HCT116 (cell line): Measurements from ENCODE around the gene HES6. TPM values are rescaled to one million over a fixed set of nuclear protein-coding genes. Genes with fewer than 3 reads are reported as not detected.

Experiments
- ATAC-seq: fragments of 200-7000 bp; cut with Tn5 transposase; 2 replicates; pipeline ENCODE4 v1.9.1; 2020; ENCODE audit warnings: mild to moderate bottlenecking, moderate library complexity
- BruUV-seq: library from RNA; stranded (reverse); fragments of 400-500 nt; replicated peaks from 2 replicates; lab custom pipeline; 2021; lab: Mats Ljungman, UMichigan
- CTCF ChIA-PET: fragments of 300-600 bp; sonication (Branson Sonifier 250); formaldehyde crosslinking; loops from one replicate; lab custom pipeline; 2021; ENCODE audit warnings: antibody characterized with exemption; lab: Charles Lee
- POLR2A ChIA-PET: fragments of 300-600, 350-600 bp; sonication (Branson Sonifier 250); formaldehyde crosslinking; loops from one replicate; lab custom pipeline; 2021; ENCODE audit warnings: antibody characterized with exemption; lab: Charles Lee
- RAD21 ChIA-PET, 2 experiments: fragments of 300-600 bp; sonication (Branson Sonifier 250); formaldehyde crosslinking; loops; one replicate each; lab custom pipeline; 2023; ENCODE audit warnings: low total read pairs in 2 of 2; ENCODE audit not compliant: uncharacterized antibody in 2 of 2, unreplicated experiment in 2 of 2, low non-redundant PET in 1 of 2; lab: Charles Lee
- DNase-seq: peaks from one replicate; pipeline ENCODE4 v3.0.0-alpha.2; 2010; ENCODE audit warnings: low read depth, low spot score
- H2AFZ ChIP-seq: fragments of 200-600 bp; shearing (Covaris generic), sonication (generic); 2 replicates; pipeline ENCODE4 v1.6.1; 2017; ENCODE audit warnings: low read depth, mixed run types, mixed read lengths, antibody characterized with exemption, low read length; ENCODE audit not compliant: poor library complexity, severe bottlenecking
- H3K27ac ChIP-seq: 2 replicates; pipeline ENCODE4 v1.5.1; 2012; ENCODE audit warnings: low read depth, low read length
- H3K27me3 ChIP-seq: fragments of 200-600 bp; sonication (generic); 2 replicates; pipeline ENCODE4 v1.6.1; 2016; ENCODE audit warnings: mixed run types, low read length, mixed read lengths; ENCODE audit not compliant: insufficient read depth
- H3K36me3 ChIP-seq, 2 experiments: fragments of 200-500 bp in 1 of 2; fragments of 200-600 bp in 1 of 2; sonication (Bioruptor generic) in 1 of 2; sonication (generic) in 1 of 2; 2 replicates each; pipeline versions ENCODE4 v1.5.1 to v1.6.1; 2014 to 2016; ENCODE audit warnings: low read length in 2 of 2, inconsistent platforms in 1 of 2, mixed read lengths in 1 of 2, mixed run types in 1 of 2; ENCODE audit not compliant: insufficient read depth in 2 of 2, control insufficient read depth in 1 of 2
- H3K4me1 ChIP-seq, 2 experiments: fragments of 200-600 bp in 1 of 2; sonication (generic) in 1 of 2; 2 replicates each; pipeline versions ENCODE4 v1.5.1 to v1.6.1; 2012 to 2017; ENCODE audit warnings: low read length in 2 of 2, inconsistent platforms in 1 of 2, mild to moderate bottlenecking in 1 of 2, mixed read lengths in 1 of 2, mixed run types in 1 of 2, moderate library complexity in 1 of 2; ENCODE audit not compliant: insufficient read depth in 2 of 2, control insufficient read depth in 1 of 2
- H3K4me2 ChIP-seq: fragments of 200-600 bp; sonication (generic); 2 replicates; pipeline ENCODE4 v1.6.1; 2017; ENCODE audit warnings: mixed run types, low read length, mixed read lengths
- H3K4me3 ChIP-seq, 2 experiments: fragments of 200-600 bp in 1 of 2; sonication (generic) in 1 of 2; replicated peaks in 1 of 2; 2 replicates each; pipeline ENCODE4 v1.5.1; 2011 to 2016; ENCODE audit warnings: low read length in 2 of 2, control low read depth in 1 of 2, low read depth in 1 of 2, mild to moderate bottlenecking in 1 of 2, mixed read lengths in 1 of 2, mixed run types in 1 of 2
- H3K79me2 ChIP-seq: fragments of 200-600 bp; sonication (generic); 2 replicates; pipeline ENCODE4 v1.6.1; 2017; ENCODE audit warnings: mild to moderate bottlenecking, mixed run types, low read length, moderate library complexity, mixed read lengths; ENCODE audit not compliant: insufficient read depth
- H3K9ac ChIP-seq: fragments of 200-600 bp; sonication (generic); 2 replicates; pipeline ENCODE4 v1.6.1; 2016; ENCODE audit warnings: low read length, mixed read lengths
- H3K9me2 ChIP-seq: fragments of 200-600 bp; sonication (generic), shearing (Covaris generic); 2 replicates; pipeline ENCODE4 v1.6.1; 2017; ENCODE audit warnings: mixed run types, mild to moderate bottlenecking, moderate library complexity; ENCODE audit not compliant: insufficient read depth
- H3K9me3 ChIP-seq, 2 experiments: fragments of 200-500 bp in 1 of 2; fragments of 200-600 bp in 1 of 2; sonication (Bioruptor generic) in 1 of 2; sonication (generic) in 1 of 2; 2 replicates each; pipeline ENCODE4 v1.6.1; 2014 to 2017; ENCODE audit warnings: low read length in 2 of 2, mixed read lengths in 2 of 2, inconsistent platforms in 1 of 2, low read depth in 1 of 2, mild to moderate bottlenecking in 1 of 2, mixed run types in 1 of 2, moderate library complexity in 1 of 2; ENCODE audit not compliant: control insufficient read depth in 1 of 2, insufficient read depth in 1 of 2
- H4K20me1 ChIP-seq: fragments of 200-600 bp; sonication (generic), shearing (Covaris generic); 2 replicates; pipeline ENCODE4 v1.6.1; 2017; ENCODE audit warnings: mixed run types, mild to moderate bottlenecking, moderate library complexity; ENCODE audit not compliant: insufficient read depth
- CEBPB ChIP-seq: IDR thresholded peaks from 2 replicates; pipeline ENCODE4 v1.6.1; 2012; ENCODE audit warnings: low read depth
- EZH2 ChIP-seq: fragments of 200-600 bp; sonication (generic); IDR thresholded peaks from 2 replicates; pipeline ENCODE4 v1.6.1; 2017; ENCODE audit warnings: antibody characterized with exemption, mixed run types
- EZH2phosphoT487 ChIP-seq: fragments of 200-600 bp; IDR thresholded peaks from 2 replicates; pipeline ENCODE4 v1.6.1; 2018; ENCODE audit warnings: antibody characterized with exemption, borderline replicate concordance
- MAX ChIP-seq: IDR thresholded peaks from 2 replicates; pipeline ENCODE4 v1.6.1; 2012
- REST ChIP-seq: IDR thresholded peaks from 2 replicates; pipeline ENCODE4 v1.6.1; 2012; ENCODE audit warnings: low read depth
- SIN3A ChIP-seq: IDR thresholded peaks from 2 replicates; pipeline ENCODE4 v1.6.1; 2012; ENCODE audit warnings: low read depth
- SP1 ChIP-seq: IDR thresholded peaks from 2 replicates; pipeline ENCODE4 v1.6.1; 2012; ENCODE audit warnings: low read depth
- YY1 ChIP-seq: IDR thresholded peaks from 2 replicates; pipeline ENCODE4 v1.6.1; 2011; ENCODE audit warnings: low read length, low read depth, moderate library complexity, mild to moderate bottlenecking; ENCODE audit not compliant: insufficient replicate concordance; ENCODE audit errors: extremely low read depth
- intact Hi-C: fragments of 100-400 bp; cut with micrococcal nuclease; formaldehyde crosslinking; loops from 2 replicates; pipeline ENCODE4 v1.10.0; 2022
- total RNA-seq: library from RNA; stranded (reverse); gene quantifications from one replicate; pipeline ENCODE4 v1.2.1, GENCODE V29; 2021; ENCODE audit not compliant: unreplicated experiment

The HES6 gene
- total RNA-seq, 1 experiment from 2014 or later: 47.8 TPM

- Histone ChIP-seq H3K4me1 (peaks cover 10 to 27% of the 10 kb centered on the region in 2 experiments), H3K9ac (no peak overlapping the region), H3K4me3 (no peak overlapping the region), H3K79me2 (no peaks in the 10 kb centered on the region; the same call in 1 of the 2 replicates), H3K27me3 (no peaks in the 10 kb centered on the region), H3K9me2 (no peaks in the 10 kb centered on the region), H2AFZ (no peak overlapping the region), H3K9me3 (no peaks in the 10 kb centered on the region), H3K36me3 (no peaks in the 10 kb centered on the region), H3K4me2 (no peak overlapping the region), H4K20me1 (no peaks in the 10 kb centered on the region), H3K27ac (no peak overlapping the region)
- intact Hi-C loops: no loop called here
- BruUV-seq: no TSS peak
- POLR2A ChIA-PET: no interaction called here
- RAD21 ChIA-PET: no interaction called here
- CTCF ChIA-PET: no interaction called here
- DNase-seq (no peak), ATAC-seq (no peak)
- TF ChIP-seq EZH2phosphoT487 (no peak), CEBPB (no peak), REST (no peak), EZH2 (no peak), MAX (no peak), SP1 (no peak), YY1 (no peak), SIN3A (no peak)
These were observed 4.5 kb downstream of the HES6 start for GRCh38 chr2:238235331-238235732.
